ENCODE results near the gene SIGLEC1.

DNA sequence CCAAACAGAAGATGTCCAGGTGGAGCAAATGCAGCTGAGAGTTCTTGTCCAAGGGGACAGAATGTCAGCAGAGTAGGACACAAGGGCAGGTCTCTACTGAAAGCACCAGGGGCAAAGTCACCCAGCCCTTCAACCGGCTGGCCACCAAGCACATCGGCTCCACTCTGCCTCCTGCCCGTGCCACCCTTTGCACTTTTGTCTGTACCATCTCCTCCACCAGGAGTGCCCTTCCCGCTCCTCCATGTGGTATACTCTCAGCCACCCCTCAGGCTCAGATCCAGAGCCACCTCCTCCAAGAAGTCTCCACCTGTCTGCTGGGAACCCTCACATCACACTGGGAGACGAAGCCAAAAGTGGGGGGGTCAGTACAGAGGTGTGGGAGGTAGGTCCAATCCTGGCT, 16.0 kb upstream of the SIGLEC1 start:
- TF ChIP-seq, protein P1, sequence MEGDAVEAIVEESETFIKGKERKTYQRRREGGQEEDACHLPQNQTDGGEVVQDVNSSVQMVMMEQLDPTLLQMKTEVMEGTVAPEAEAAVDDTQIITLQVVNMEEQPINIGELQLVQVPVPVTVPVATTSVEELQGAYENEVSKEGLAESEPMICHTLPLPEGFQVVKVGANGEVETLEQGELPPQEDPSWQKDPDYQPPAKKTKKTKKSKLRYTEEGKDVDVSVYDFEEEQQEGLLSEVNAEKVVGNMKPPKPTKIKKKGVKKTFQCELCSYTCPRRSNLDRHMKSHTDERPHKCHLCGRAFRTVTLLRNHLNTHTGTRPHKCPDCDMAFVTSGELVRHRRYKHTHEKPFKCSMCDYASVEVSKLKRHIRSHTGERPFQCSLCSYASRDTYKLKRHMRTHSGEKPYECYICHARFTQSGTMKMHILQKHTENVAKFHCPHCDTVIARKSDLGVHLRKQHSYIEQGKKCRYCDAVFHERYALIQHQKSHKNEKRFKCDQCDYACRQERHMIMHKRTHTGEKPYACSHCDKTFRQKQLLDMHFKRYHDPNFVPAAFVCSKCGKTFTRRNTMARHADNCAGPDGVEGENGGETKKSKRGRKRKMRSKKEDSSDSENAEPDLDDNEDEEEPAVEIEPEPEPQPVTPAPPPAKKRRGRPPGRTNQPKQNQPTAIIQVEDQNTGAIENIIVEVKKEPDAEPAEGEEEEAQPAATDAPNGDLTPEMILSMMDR (IDR thresholded peaks at IDR 0.05; ENCODE audit: low read depth, low read length), result no peak
- TF ChIP-seq EZH2phosphoT487 (IDR thresholded peaks at IDR 0.05; ENCODE audit: low read depth), result no peak
